GM12878 (cell line): ENCODE data around the gene ANKFY1. TPM values are rescaled to one million over a fixed set of nuclear protein-coding genes. Genes with fewer than 3 reads are reported as not detected.

ENCODE experiments used
- ATAC-seq: fragments of 200-7000 bp; cut with Tn5 transposase; 3 replicates; pipeline ENCODE4 v1.9.1; 2020; ENCODE audit warnings: mild to moderate bottlenecking, moderate library complexity
- BruUV-seq: library from RNA; stranded (reverse); fragments of 400-500 nt; replicated peaks from 2 replicates; lab custom pipeline; 2021; lab: Mats Ljungman, UMichigan
- CTCF ChIA-PET: fragments of 300-600 bp; sonication (Branson Sonifier 250); formaldehyde crosslinking; extraction: SDS; loops from one replicate; lab custom pipeline; 2021; ENCODE audit warnings: inconsistent platforms; lab: Yijun Ruan, JAX
- POLR2A ChIA-PET: fragments of 350-600 bp; formaldehyde crosslinking; extraction: SDS; loops from one replicate; lab custom pipeline; 2021; ENCODE audit warnings: inconsistent platforms; lab: Charles Lee
- RAD21 ChIA-PET: fragments of 300-600 bp; sonication (Branson Sonifier 250); formaldehyde crosslinking; loops from one replicate; lab custom pipeline; 2023; ENCODE audit warnings: antibody characterized with exemption; ENCODE audit not compliant: unreplicated experiment; lab: Charles Lee
- SMC1A ChIA-PET: fragments of 300-600 bp; sonication (Branson Sonifier 250); formaldehyde crosslinking; loops from one replicate; lab custom pipeline; 2023; ENCODE audit not compliant: unreplicated experiment, uncharacterized antibody; lab: Charles Lee
- DNase-seq: peaks from one replicate; pipeline ENCODE4 v3.0.0-alpha.2; 2011; ENCODE audit warnings: low read depth, low spot score
- FAIRE-seq: peaks from 3 replicates; lab custom pipeline; 2011; peaks lifted over from hg19 to GRCh38; lab: Jason Lieb, UNC
- H2AFZ ChIP-seq: 2 replicates; pipeline ENCODE4 v1.6.0; 2011; ENCODE audit warnings: low read depth, low read length, control low read depth; ENCODE audit not compliant: control insufficient read depth
- H3K27ac ChIP-seq: 2 replicates; pipeline ENCODE4 v1.5.1; 2011; ENCODE audit warnings: control low read depth; ENCODE audit not compliant: control insufficient read depth, insufficient read depth
- H3K27me3 ChIP-seq, 2 experiments: replicated peaks in 1 of 2; 2 replicates each; pipeline versions ENCODE4 v1.6.0 to v1.6.1; 2011; ENCODE audit warnings: low read length in 1 of 2; ENCODE audit not compliant: control insufficient read depth in 2 of 2, insufficient read depth in 2 of 2
- H3K36me3 ChIP-seq, 2 experiments: 2 replicates each; pipeline ENCODE4 v1.5.1; 2011; ENCODE audit warnings: low read length in 1 of 2; ENCODE audit not compliant: control insufficient read depth in 2 of 2, insufficient read depth in 2 of 2
- H3K4me1 ChIP-seq: 2 replicates; pipeline ENCODE4 v1.6.1; 2011; ENCODE audit warnings: mild to moderate bottlenecking, low read length, moderate library complexity, mixed read lengths; ENCODE audit not compliant: control insufficient read depth, insufficient read depth
- H3K4me2 ChIP-seq: 2 replicates; pipeline ENCODE4 v1.6.0; 2011; ENCODE audit warnings: control low read depth; ENCODE audit not compliant: control insufficient read depth, insufficient read depth
- H3K4me3 ChIP-seq: fragments of 200-600 bp; sonication (generic); 2 replicates; pipeline ENCODE4 v1.5.1; 2016
- H3K79me2 ChIP-seq: 2 replicates; pipeline ENCODE4 v1.6.0; 2011; ENCODE audit warnings: low read length; ENCODE audit not compliant: control insufficient read depth, insufficient read depth
- H3K9ac ChIP-seq: 2 replicates; pipeline ENCODE4 v1.8.0; 2011; ENCODE audit warnings: low read length, control low read depth, mixed read lengths; ENCODE audit not compliant: control insufficient read depth, insufficient read depth
- H3K9me3 ChIP-seq: replicated peaks from 3 replicates; pipeline ENCODE4 v1.5.1; 2011; ENCODE audit warnings: mild to moderate bottlenecking, low read length; ENCODE audit not compliant: control insufficient read depth, insufficient read depth
- H4K20me1 ChIP-seq: 2 replicates; pipeline ENCODE4 v1.6.0; 2011; ENCODE audit not compliant: control insufficient read depth, insufficient read depth
- BACH1 ChIP-seq: fragments of 450-650 bp; IDR thresholded peaks from 2 replicates; pipeline ENCODE4 v1.6.1; 2017; ENCODE audit warnings: mild to moderate bottlenecking, borderline replicate concordance
- CEBPZ ChIP-seq: fragments of 150-350 bp; IDR thresholded peaks from 2 replicates; pipeline ENCODE4 v1.6.1; 2016; ENCODE audit warnings: low read depth, low read length
- CTCF ChIP-seq, 3 experiments: IDR thresholded peaks in 2 of 3; conservative IDR thresholded peaks in 1 of 3; 2 replicates each; pipeline ENCODE4 v1.5.1; 2011; ENCODE audit warnings: low read depth in 3 of 3, low read length in 3 of 3, mild to moderate bottlenecking in 3 of 3, control low read depth in 2 of 3, moderate library complexity in 2 of 3, inconsistent platforms in 1 of 3, mixed read lengths in 1 of 3; ENCODE audit not compliant: control insufficient read depth in 2 of 3, insufficient read depth in 1 of 3; ENCODE audit errors: extremely low read depth in 1 of 3
- FOXM1 ChIP-seq: IDR thresholded peaks from 2 replicates; pipeline ENCODE4 v1.6.1; 2012; ENCODE audit warnings: low read depth, mild to moderate bottlenecking, inconsistent platforms, low read length, moderate library complexity
- RFX5 ChIP-seq: IDR thresholded peaks from 2 replicates; pipeline ENCODE4 v1.6.1; 2011; ENCODE audit warnings: low read depth, low read length, improper control_type of control experiment
- RUNX3 ChIP-seq: IDR thresholded peaks from 2 replicates; pipeline ENCODE4 v1.6.1; 2012; ENCODE audit warnings: low read length, inconsistent platforms
- SRF ChIP-seq, 2 experiments: IDR thresholded peaks; 2 replicates each; pipeline ENCODE4 v1.6.1; 2011; ENCODE audit warnings: low read depth in 2 of 2, low read length in 2 of 2, mild to moderate bottlenecking in 1 of 2, moderate library complexity in 1 of 2
- WGBS: methylation state at CpG from one replicate; pipeline ENCODE4 v1.1.6; 2016; ENCODE audit warnings: low lambda C conversion rate; ENCODE audit not compliant: insufficient replicate concordance, insufficient coverage; ENCODE audit errors: missing lambda C conversion rate; 5-methylcytosine and 5-hydroxymethylcytosine counted together
- in situ Hi-C: fragments of 300-500 bp; cut with MboI; formaldehyde crosslinking; loops from 9 replicates; pipeline ENCODE4 v1.14.3; 2018; ENCODE audit warnings: mixed read lengths
- intact Hi-C: fragments of 100-400 bp; cut with micrococcal nuclease; formaldehyde crosslinking; loops from one replicate; pipeline ENCODE4 v1.14.2; 2022; ENCODE audit not compliant: unreplicated experiment
- polyA plus RNA-seq, 11 experiments: library from polyadenylated mRNA; depleted of rRNA in 4 of 11; unstranded in 6 of 11; stranded (reverse) in 5 of 11; fragments of >200 nt; fragmentation: Nextera tagmentation in 4 of 11; fragmentation: Illumina TruSeq in 1 of 11; extraction: Ambion mirVana in 4 of 11; extraction: Trizol in 1 of 11; gene quantifications; 1 replicate in 1 of 11; 2 replicates in 10 of 11; pipeline versions ENCODE4 v1.2.1 to v1.2.3, GENCODE V29; 2011 to 2016; ENCODE audit warnings: inconsistent platforms in 2 of 11, missing spikeins in 2 of 11, low read depth in 1 of 11
- total RNA-seq, 4 experiments: library from RNA; depleted of rRNA in 3 of 4; stranded (reverse); fragments of >200 nt in 3 of 4; fragmentation: Illumina TruSeq in 1 of 4; extraction: Trizol in 1 of 4; gene quantifications; 2 replicates each; pipeline versions ENCODE4 v1.2.1 to v1.2.3, GENCODE V29; 2013 to 2021

Gene ANKFY1
- total and polyA plus RNA-seq, 10 of the 15 experiments (the other 5 are each of a cell fraction or from before 2014, with no cell fraction given) = 3.0 to 27.7 (median 16.4) TPM

GRCh38 chr17:4205917-4206316 is 57.9 kb downstream of the ANKFY1 start:
- Histone ChIP-seq H3K4me1 (peaks cover 7% of the 10 kb centered on the region), H3K27ac (no peak overlapping the region), H3K4me3 (no peak overlapping the region), H3K9me3 (no peaks in the 10 kb centered on the region), H3K9ac (no peak overlapping the region), H3K4me2 (no peak overlapping the region), H3K36me3 (peaks cover 11 to 25% of the 10 kb centered on the region in 2 experiments; a peak in 3 of 4 replicates), H2AFZ (no peak overlapping the region), H3K79me2 (no peaks in the 10 kb centered on the region), H4K20me1 (no peaks in the 10 kb centered on the region), H3K27me3 (no peaks in the 10 kb centered on the region)
- in situ Hi-C loops = loop anchor here (5.0 kb wide), 1 partner anchor 211 kb away; no protein-coding TSS in a partner anchor
- ChIA-PET RAD21 (interaction anchor here (0.6 to 1.3 kb wide), 2 partner anchors 140 to 214 kb away, joined by 3 to 5 read pairs; no protein-coding TSS in a partner anchor), CTCF (interaction anchor here (0.7 to 2.1 kb wide), 8 partner anchors 9 to 357 kb away, joined by 3 to 7 read pairs (median 3); no protein-coding TSS in a partner anchor), SMC1A (interaction anchor here (0.7 to 3.1 kb wide), 3 partner anchors 10 to 210 kb away, joined by 3 to 12 read pairs (median 3); no protein-coding TSS in a partner anchor), POLR2A (interaction anchor here (0.6 kb wide), 1 partner anchor 81 kb away, joined by 3 read pairs; no protein-coding TSS in a partner anchor)
- FAIRE-seq (no peak), ATAC-seq (no peak), DNase-seq (no peak)
- intact Hi-C loops = no loop called here
- TF ChIP-seq SRF (IDR thresholded peaks at IDR 0.05; ENCODE audit: low read depth in 2 of 2, low read length in 2 of 2) (no peak), BACH1 (no peak), FOXM1 (no peak), CEBPZ (no peak), RUNX3 (no peak), RFX5 (no peak), CTCF (IDR thresholded peaks at IDR 0.05 in 2 of 3, conservative IDR thresholded peaks at IDR 0.05 in 1 of 3; ENCODE audit: control insufficient read depth in 2 of 3, extremely low read depth in 1 of 3, insufficient read depth in 1 of 3, low read depth in 3 of 3, low read length in 3 of 3) (no peak)
- 71% methylated on average over 4 of the region's 4 CpGs for WGBS
- BruUV-seq = no TSS peak
